ENCODE results near the gene CTNNA1. TPM values are rescaled to one million over a fixed set of nuclear protein-coding genes. Genes with fewer than 3 reads are reported as not detected.
"Not testable (repeated sequence)": the region's sequence is repeated elsewhere in the genome, so short reads cannot be mapped to it uniquely, and the experiment has no call there.

Gene CTNNA1
- total RNA-seq, 4 donors from 2014 or later = 223 to 304 (median 263) TPM

- TF ChIP-seq, protein P1, sequence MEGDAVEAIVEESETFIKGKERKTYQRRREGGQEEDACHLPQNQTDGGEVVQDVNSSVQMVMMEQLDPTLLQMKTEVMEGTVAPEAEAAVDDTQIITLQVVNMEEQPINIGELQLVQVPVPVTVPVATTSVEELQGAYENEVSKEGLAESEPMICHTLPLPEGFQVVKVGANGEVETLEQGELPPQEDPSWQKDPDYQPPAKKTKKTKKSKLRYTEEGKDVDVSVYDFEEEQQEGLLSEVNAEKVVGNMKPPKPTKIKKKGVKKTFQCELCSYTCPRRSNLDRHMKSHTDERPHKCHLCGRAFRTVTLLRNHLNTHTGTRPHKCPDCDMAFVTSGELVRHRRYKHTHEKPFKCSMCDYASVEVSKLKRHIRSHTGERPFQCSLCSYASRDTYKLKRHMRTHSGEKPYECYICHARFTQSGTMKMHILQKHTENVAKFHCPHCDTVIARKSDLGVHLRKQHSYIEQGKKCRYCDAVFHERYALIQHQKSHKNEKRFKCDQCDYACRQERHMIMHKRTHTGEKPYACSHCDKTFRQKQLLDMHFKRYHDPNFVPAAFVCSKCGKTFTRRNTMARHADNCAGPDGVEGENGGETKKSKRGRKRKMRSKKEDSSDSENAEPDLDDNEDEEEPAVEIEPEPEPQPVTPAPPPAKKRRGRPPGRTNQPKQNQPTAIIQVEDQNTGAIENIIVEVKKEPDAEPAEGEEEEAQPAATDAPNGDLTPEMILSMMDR (IDR thresholded peaks at IDR 0.05) = no peak
- TF ChIP-seq POLR2A (IDR thresholded peaks at IDR 0.05) = no peak
- intact Hi-C loops (cut with DNase I; ENCODE audit: low total_unique reads) = no loop called here
- no peak for DNase-seq (ENCODE audit: low spot score in 2 of 2)
- H3K4me3 ChIP-seq (ENCODE audit: low read depth, poor library complexity, severe bottlenecking) = no peak overlapping the region
- 78 to 79% methylated on average over 6 of the region's 6 CpGs for WGBS, 2 donors
Observed at GRCh38 chr5:138757061-138757776, 4.0 kb downstream of the CTNNA1 start.

GRCh38 chr5:138760448-138761110, 7.4 kb downstream of the CTNNA1 start:
- peak in 1 of 2 donors; percentile 10 for DNase-seq (ENCODE audit: low spot score in 2 of 2)
- TF ChIP-seq POLR2A (IDR thresholded peaks at IDR 0.05) = no peak
- TF ChIP-seq, protein P1 (IDR thresholded peaks at IDR 0.05) = no peak
- no peak overlapping the region for H3K4me3 ChIP-seq (ENCODE audit: low read depth, poor library complexity, severe bottlenecking)
- intact Hi-C loops (cut with DNase I; ENCODE audit: low total_unique reads) = no loop called here
- 62 to 65% methylated on average over 11 of the region's 11 CpGs for WGBS, 2 donors

DNA sequence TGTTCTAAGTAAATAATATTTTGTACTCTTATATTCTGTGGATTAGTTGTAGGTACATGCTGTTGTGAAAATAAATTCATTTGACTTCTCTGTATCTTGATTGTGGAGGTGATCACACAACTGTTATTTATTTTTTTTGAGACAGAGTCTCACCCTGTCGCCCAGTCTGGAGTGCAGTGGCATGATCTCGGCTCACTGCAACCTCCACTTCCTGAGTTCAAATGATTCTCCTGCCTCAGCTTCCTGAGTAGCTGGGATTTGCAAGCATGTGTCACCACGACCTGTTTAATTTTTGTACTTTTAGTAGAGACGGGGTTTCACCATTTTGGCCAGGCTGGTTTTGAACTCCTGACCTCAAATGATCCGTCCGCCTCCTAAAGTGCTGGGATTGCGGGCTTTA, 7.9 kb downstream of the CTNNA1 start:
- WGBS, 2 donors = 61 to 67% methylated on average over 7 of the region's 7 CpGs
- intact Hi-C loops (cut with DNase I; ENCODE audit: low total_unique reads); H3K4me3 ChIP-seq (ENCODE audit: low read depth, poor library complexity, severe bottlenecking): not testable (repeated sequence)
- DNase-seq (ENCODE audit: low spot score in 2 of 2) = peak in 1 of 2 donors; percentile 50

GRCh38 chr5:138761670-138762069, 8.4 kb downstream of the CTNNA1 start:
- whole genome bisulfite sequencing, 2 donors = 78 to 89% methylated on average over 6 of the region's 6 CpGs
- intact Hi-C loops (cut with DNase I; ENCODE audit: low total_unique reads) = not testable (repeated sequence)

GRCh38 chr5:138762110-138762509, 8.9 kb downstream of the CTNNA1 start:
- DNase-seq (ENCODE audit: low spot score in 2 of 2) = no peak
- TF ChIP-seq, protein P1 (IDR thresholded peaks at IDR 0.05) = no peak
- TF ChIP-seq POLR2A (IDR thresholded peaks at IDR 0.05) = no peak
- no peak overlapping the region for H3K4me3 ChIP-seq (ENCODE audit: low read depth, poor library complexity, severe bottlenecking)
- intact Hi-C loops (cut with DNase I; ENCODE audit: low total_unique reads) = no loop called here
- 48 to 50% methylated on average over 1 of the region's 1 CpG for WGBS, 2 donors

More at GRCh38 chr5:138761670-138762069, 8.4 kb downstream of the CTNNA1 start:
- H3K4me3 ChIP-seq (ENCODE audit: low read depth, poor library complexity, severe bottlenecking); DNase-seq (ENCODE audit: low spot score in 2 of 2): not testable (repeated sequence)

DNA sequence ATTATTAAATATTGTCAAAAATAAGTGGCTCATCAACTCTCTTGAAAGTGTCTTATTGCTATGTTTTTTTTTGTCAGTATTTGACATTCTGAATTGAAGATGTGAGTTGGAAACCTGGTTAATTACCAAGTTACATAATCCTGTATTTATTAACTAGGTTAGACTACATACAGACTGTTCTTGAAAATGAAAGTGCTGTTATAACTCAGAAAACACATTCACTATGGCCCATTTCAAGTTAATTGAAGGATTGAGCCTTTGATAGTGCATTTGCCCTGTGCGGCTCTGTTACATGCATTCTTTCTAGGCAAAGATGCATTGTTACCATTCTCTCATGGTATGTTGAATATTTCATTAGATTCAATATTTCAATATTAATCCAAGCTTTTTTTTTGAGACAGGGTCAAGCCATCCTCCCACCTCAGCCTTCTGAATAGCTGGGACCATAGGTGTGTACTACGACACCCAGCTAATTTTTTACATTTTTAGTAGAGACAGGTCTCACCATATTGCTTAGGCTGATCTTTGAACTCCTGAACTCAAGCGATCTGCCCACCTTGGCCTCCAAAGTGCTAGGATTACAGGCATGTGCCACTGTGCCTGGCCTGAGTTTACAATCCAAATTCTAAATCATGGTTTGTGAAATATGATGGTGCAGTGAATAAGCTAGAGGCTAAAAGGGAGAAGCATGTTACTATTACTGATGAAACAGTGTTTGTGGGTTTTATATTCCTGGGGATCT, 10.0 kb downstream of the CTNNA1 start:
- intact Hi-C loops (cut with DNase I; ENCODE audit: low total_unique reads) = no loop called here
- H3K4me3 ChIP-seq (ENCODE audit: low read depth, poor library complexity, severe bottlenecking) = no peak overlapping the region
- WGBS, 2 donors = 92 to 96% methylated on average over 3 of the region's 3 CpGs
- DNase-seq (ENCODE audit: low spot score in 2 of 2) = no peak
- no peak for TF ChIP-seq POLR2A (IDR thresholded peaks at IDR 0.05)
- TF ChIP-seq, protein P1 (IDR thresholded peaks at IDR 0.05) = no peak

Measured in lower leg skin (tissue), 4 donors.